ENCODE data around the gene TRAK1.

TRAK1 gene

GRCh38 chr3:42122261-42123011, 31.3 kb downstream of the TRAK1 start:
- TF ChIP-seq GATA2 (IDR thresholded peaks at IDR 0.05; ENCODE audit: low read depth, low read length) (no peak), GATA3 (IDR thresholded peaks at IDR 0.05; ENCODE audit: low read depth, low read length) (no peak)

DNA sequence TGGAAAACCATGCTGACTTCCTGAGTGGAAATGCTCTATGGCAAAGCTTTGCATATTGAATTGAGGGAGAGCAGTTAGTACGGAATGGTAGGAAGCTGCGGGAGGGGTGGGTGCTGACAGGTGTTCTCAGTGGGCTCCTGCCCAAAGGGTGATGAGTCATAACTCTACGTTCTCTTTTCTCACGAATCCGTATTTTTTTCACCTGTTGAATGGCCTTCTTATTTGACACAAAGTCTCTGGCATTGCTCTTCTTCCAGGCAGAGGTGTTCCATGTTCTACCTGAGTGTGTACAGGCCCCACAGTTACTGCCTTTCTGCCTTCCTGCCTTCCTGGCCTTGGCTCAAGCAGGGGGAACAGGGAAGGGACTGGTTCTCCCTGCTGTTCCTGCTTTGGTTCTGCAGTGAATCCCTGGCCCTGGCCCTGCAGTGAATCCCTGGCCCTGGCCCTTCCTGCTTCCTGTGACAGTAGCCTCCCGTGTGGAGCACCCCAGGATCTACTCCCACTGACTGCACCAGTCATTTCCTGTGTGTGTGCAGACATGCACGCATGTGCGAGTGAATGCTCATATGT, 31.9 kb downstream of the TRAK1 start:
- TF ChIP-seq GATA2 (IDR thresholded peaks at IDR 0.05; ENCODE audit: low read depth, low read length) (no peak), GATA3 (IDR thresholded peaks at IDR 0.05; ENCODE audit: low read depth, low read length) (no peak)

DNA sequence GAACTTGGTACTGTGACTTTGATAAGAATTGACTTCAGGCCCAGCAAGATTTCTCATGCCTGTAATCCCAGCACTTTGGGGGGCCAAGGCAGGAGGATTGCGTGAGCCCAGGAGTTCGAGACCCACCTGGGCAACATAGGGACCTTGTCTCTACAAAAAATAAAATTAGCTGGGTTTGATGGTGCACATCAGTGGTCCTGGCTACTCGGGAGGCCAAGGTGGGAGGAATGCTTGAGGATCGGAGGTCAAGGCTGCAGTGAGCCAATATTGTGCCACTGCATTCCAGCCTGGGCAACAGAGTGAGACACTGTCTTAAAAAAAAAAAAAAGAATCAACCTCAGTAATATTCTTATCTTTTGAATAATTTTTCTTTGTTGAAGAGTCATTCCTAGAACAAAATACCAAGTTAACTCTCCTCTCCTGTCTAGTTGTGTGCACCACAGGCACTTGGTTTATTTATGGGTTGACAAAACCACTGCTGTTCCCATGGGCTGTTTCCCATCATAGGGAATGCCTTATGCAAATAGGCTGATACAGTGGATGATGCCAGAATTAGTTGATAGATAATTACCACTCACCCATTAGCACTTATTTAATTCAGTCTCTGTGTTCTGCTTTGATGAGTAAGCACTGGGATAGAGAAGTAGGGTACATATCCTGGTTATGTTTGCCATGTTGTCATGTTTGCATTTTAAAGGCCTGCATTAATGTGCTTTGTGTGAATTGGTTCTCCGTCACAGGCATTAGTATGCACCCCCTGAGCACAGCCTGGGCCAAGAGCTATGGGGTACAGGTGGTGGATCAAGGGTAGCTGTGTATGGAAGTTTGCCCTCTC, 32.9 kb downstream of the TRAK1 start:
- TF ChIP-seq GATA2 (IDR thresholded peaks at IDR 0.05; ENCODE audit: low read depth, low read length) (no peak), GATA3 (IDR thresholded peaks at IDR 0.05; ENCODE audit: low read depth, low read length) (no peak)

- TF ChIP-seq GATA3 (IDR thresholded peaks at IDR 0.05; ENCODE audit: low read depth, low read length) (no peak), GATA2 (IDR thresholded peaks at IDR 0.05; ENCODE audit: low read depth, low read length) (no peak)
Measured at GRCh38 chr3:42127226-42127625, 36.1 kb downstream of the TRAK1 start.

GRCh38 chr3:42128526-42128925, 37.4 kb downstream of the TRAK1 start:
- TF ChIP-seq GATA2 (IDR thresholded peaks at IDR 0.05; ENCODE audit: low read depth, low read length) (no peak), GATA3 (IDR thresholded peaks at IDR 0.05; ENCODE audit: low read depth, low read length) (no peak)

DNA sequence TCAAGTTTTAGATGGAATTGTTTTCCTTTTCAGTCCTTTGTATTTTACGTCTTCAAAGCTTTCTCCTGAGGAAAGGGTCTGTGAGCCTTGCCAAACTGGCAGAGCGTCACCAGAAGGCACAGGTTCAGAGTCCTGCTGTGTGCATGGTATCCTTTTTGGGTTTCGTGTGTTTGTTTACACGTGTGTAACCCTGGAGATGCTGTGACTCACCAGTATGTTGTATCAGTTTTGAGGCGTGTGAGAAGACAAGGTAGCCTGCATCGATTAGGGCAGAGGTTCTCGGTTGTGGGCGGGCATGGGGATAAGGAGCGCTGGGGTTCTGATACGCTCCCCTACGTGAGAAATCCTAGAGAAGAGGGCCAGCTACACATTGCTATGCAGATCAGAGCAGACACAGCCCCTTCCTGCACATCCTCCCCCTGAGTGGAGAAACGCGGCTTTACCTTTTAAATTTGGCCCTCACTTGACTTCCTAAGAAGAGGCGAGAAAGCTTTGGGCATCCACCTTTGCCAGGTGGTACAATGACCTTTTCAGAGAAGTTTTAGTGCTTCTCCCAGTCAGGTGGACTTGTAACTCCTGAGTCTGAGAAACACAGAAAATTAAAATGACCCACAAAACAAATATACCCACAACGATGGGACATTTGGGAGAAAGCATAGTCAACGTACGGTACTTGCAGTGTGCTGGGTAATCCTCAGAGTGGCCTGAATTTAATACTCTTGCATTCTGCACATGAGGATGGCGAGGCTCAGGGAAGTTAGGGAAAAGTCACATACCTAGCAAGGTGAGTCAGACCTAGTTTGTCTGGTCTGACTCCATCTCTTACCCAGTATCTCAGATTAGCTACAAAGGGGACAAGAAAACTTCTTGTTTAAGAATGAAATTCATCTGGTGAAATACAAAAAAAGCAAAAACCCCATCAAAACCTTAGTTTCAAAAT, 38.1 kb downstream of the TRAK1 start:
- TF ChIP-seq GATA3 (IDR thresholded peaks at IDR 0.05; ENCODE audit: low read depth, low read length) (no peak), GATA2 (IDR thresholded peaks at IDR 0.05; ENCODE audit: low read depth, low read length) (no peak)

DNA sequence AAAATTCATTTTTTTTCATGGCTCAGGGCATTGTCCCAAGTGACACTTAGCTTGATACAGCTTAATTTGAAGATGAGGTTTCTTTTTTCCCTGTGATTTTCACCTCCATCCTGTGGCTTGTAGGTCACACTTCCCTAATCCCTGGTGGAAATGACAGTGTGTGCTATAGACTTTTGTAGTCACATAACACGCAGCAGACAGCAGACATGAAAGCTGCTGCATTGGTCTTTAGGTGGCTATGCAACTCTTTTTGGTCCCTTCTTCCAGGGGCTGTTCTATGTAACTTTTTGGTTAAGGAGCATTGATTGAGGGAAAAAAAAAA, 38.8 kb downstream of the TRAK1 start:
- TF ChIP-seq GATA2 (IDR thresholded peaks at IDR 0.05; ENCODE audit: low read depth, low read length) (no peak), GATA3 (IDR thresholded peaks at IDR 0.05; ENCODE audit: low read depth, low read length) (no peak)

- TF ChIP-seq GATA3 (IDR thresholded peaks at IDR 0.05; ENCODE audit: low read depth, low read length) (no peak), GATA2 (IDR thresholded peaks at IDR 0.05; ENCODE audit: low read depth, low read length) (no peak)
Measured at GRCh38 chr3:42130329-42131070, 39.3 kb downstream of the TRAK1 start.

DNA sequence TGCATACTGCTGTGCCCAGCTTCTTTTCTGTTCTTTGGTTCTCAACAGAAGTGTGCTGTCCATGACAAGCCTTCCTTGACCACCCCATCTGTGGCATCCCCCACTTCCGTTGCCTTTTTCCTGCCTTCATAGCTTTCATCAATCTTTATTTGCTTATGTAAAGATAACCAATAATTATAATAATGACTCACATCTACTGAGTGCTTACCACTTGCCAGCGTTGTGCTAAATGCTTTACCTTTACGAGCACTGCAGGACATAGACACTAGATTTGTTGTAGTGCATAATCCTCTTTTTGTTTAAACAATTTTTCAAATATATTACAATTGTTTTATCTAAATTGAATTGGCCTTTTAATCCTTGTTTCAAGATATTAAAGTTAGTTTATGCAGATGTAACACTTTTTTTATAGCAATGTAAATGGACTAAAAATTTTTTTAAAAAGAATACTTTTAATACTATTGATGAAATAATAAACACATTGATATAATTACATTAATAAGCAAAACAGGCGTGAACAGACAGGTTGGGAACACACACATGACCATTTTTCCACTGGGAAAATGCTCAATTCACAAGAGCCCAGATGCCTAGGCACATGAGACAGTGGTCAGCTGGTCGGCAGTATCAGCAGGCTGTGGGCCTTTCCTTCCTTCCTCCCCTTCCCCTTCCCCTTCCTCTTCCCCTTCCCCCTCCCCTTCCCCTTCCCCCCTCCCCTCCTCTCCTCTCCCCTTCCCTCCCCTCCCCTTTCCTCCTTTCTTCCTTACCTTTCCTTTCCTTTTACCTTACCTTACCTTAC, 42.5 kb downstream of the TRAK1 start:
- TF ChIP-seq GATA2 (IDR thresholded peaks at IDR 0.05; ENCODE audit: low read depth, low read length): no peak
- TF ChIP-seq GATA3 (IDR thresholded peaks at IDR 0.05; ENCODE audit: low read depth, low read length): no peak

GRCh38 chr3:42134867-42135464, 43.8 kb downstream of the TRAK1 start:
- no peak for TF ChIP-seq GATA2 (IDR thresholded peaks at IDR 0.05; ENCODE audit: low read depth, low read length)
- TF ChIP-seq GATA3 (IDR thresholded peaks at IDR 0.05; ENCODE audit: low read depth, low read length): no peak

DNA sequence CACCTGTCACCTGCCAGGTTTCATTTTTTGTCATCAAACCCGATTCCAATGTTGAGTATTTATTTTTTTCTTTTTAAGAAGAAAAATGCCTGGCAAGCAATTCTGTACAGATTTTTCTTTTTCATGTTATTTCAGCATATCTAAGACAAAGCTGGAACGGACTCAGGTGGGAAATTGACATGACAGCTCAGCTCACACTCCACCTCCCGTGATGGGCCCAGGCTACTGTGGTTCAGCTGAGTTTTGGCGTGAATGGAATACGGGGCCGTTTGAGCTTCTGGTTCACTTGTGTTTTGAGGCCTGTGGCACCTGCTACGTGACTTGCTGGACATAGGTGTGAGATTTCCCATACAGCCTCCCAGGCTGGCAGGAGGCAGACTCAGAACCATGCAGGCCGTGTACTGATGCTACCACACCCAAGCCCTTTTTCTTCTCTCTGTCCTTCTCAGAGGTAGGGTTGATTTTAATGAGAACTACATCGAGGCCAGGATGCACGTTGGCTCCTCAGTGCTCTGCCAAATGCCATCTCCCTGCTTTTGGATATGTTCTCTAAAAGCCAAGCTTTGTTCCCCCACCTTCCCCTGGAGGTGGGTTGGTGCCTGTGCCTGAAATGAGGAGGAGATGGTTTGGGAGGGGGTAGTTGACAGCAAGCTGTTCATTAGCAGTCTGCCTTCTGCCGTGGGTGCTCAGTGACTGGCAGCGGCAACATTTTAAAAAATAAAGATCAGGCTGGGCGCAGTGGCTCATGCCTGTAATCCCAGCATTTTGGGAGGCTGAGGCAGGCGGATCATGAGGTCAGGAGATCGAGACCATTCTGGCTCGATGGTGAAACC, 48.7 kb downstream of the TRAK1 start:
- TF ChIP-seq GATA2 (IDR thresholded peaks at IDR 0.05; ENCODE audit: low read depth, low read length) (no peak), GATA3 (IDR thresholded peaks at IDR 0.05; ENCODE audit: low read depth, low read length) (no peak)

Data from SH-SY5Y (cell line).